ENCODE measurements around the gene ATL1.

The ATL1 gene

GRCh38 chr14:50559990-50560930 lies at the start of gene ATL1:
TSS of gene ATL1 (plus strand) at chr14:50560145. CDS start at chr14:50560266, 121 bp downstream.
- peak; percentile 87 for DNase-seq (ENCODE audit: low spot score)

- DNase-seq (ENCODE audit: low spot score), result no peak
These were observed 49.8 kb upstream of the ATL1 start for GRCh38 chr14:50510157-50510556.

- no peak for DNase-seq (ENCODE audit: low spot score)
These were observed 47.5 kb upstream of the ATL1 start for GRCh38 chr14:50512463-50512862.

DNA sequence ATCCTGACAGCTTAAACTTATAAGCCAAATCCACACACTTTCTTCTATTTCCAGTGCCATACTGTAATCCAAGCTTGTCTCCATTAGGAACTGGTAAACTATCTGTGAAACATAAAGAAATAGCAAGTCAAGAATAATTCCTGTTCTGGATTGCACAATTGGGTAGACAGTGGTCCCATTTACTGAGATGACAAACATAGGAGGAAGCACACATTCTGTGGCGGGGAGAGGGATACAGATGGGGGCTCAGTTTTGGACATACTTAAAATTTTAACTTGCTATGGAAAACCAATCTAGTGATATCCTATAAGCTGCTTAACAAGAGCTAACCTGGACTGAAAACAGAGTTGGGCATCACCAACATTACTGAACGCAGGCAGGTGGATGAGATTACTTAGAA lies 43.9 kb upstream of the ATL1 start:
- no peak for DNase-seq (ENCODE audit: low spot score)

GRCh38 chr14:50520947-50521815 lies 38.8 kb upstream of the ATL1 start:
- no peak for DNase-seq (ENCODE audit: low spot score)

GRCh38 chr14:50521912-50522341 lies 38.0 kb upstream of the ATL1 start:
- DNase-seq (ENCODE audit: low spot score), result no peak

GRCh38 chr14:50523271-50524041 lies 36.5 kb upstream of the ATL1 start:
- DNase-seq (ENCODE audit: low spot score), result no peak

DNA sequence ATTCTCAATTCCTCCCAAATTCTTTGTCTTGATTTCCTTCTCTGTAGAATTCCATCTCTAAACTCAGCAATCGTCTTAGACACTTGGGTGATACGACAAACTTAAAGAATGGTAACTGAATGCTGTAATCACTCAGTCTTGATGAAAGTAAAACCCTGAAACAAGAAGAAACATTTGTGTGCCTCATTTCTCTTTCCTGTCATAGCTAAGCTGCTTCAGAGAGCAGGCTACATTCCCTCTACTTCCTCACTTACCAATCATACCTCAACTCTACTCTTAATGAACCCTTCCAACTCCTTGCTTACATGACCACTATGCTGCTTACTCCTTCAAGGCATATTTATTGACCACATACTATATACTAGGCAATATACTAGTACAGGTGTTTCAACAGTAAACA lies 35.9 kb upstream of the ATL1 start:
- DNase-seq (ENCODE audit: low spot score), result no peak

- no peak for DNase-seq (ENCODE audit: low spot score)
These were observed 35.0 kb upstream of the ATL1 start for GRCh38 chr14:50524731-50525515.

DNA sequence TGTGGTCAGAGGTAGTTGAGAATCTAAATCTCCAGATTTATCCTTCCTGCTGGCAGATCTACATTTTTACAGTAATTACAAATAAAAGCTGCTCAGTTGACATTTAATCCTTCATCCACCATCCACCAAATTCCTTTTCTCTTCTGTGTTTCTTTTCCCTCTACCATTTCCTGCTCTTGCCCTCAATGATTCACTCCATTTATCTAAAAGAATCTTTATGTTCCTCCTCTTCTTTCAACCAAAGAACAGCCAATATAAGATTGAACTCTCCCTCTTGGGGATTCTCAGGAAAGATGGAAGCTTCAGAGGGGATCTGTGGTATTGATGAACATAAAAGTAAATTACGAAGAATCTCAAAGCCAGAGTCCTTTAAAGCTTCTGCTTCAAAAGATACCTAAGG lies 31.9 kb upstream of the ATL1 start:
- DNase-seq (ENCODE audit: low spot score), result no peak

- no peak for DNase-seq (ENCODE audit: low spot score)
These were observed 30.4 kb upstream of the ATL1 start for GRCh38 chr14:50529288-50530179.

- DNase-seq (ENCODE audit: low spot score), result no peak
These were observed 29.6 kb upstream of the ATL1 start for GRCh38 chr14:50530358-50530757.

GRCh38 chr14:50530794-50531365 lies 29.1 kb upstream of the ATL1 start:
- no peak for DNase-seq (ENCODE audit: low spot score)

GRCh38 chr14:50531595-50532501 lies 28.1 kb upstream of the ATL1 start:
- DNase-seq (ENCODE audit: low spot score), result peak; percentile 48

DNA sequence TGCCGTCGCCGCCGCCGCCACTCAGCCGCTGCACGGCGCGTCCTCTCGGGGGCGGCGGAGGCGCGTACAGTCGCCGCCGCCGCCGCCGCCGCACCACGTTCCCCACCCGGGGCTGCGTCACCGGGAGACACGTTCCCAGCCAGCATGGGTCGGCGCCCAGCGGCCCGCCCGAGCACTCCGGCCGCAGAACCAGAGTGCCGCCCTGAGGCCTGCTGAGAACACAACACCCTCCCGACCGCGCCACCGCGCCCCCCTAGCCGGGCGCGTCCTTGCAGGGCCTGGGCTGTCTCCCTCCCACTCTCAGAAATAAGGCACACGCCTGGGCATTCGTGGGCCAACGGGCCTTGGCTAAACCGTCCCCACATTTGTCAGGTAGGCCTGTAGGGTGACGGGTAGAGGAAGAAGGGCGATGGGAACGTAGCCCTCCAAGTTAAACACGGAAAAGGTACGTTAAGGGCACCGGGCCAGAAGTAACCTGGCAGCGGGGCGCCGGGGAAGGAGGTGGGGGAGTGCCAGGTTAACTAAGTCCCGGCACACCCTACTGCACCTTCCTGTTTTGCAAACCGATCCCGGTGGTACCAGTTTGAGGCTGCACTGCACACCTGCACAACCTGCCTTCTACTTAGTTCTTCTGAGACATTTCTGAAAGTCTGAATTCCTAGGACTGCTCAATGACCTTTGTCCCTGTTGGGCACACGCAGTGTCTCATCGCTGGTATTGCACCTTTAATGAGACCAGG lies 27.3 kb upstream of the ATL1 start, which contains the start of gene MAP4K5:
MAP4K5 (minus strand) TSS at position 68 of the 739 bp plus-strand sequence. CDS start 520 bp downstream, outside the sequence.
- peak; percentile 94 for DNase-seq (ENCODE audit: low spot score)

GRCh38 chr14:50533241-50533705 lies 26.7 kb upstream of the ATL1 start:
- no peak for DNase-seq (ENCODE audit: low spot score)

- DNase-seq (ENCODE audit: low spot score), result no peak
These were observed 26.1 kb upstream of the ATL1 start for GRCh38 chr14:50533806-50534205.

DNA sequence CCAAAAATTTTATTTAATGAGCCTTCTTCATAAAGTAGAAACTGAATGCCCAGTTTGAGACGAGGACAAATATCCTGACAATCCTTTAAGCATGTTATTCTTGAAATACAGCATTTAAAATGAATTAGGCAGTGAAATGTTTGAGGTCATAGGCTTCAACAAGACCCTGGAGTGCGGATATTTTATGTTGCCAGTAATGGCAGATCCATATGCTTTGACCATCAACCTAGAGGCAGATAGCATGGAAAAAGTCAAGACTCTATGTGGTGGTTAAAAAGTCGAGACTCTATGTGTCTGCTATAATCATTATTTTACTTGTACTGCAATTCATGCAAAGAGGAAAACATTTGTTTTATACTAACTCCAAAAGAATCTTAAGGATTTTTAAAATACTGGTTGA lies 25.5 kb upstream of the ATL1 start:
- DNase-seq (ENCODE audit: low spot score), result no peak
